HCT116 (cell line): Measurements from ENCODE around the gene LPCAT2. TPM values are rescaled to one million over a fixed set of nuclear protein-coding genes. Genes with fewer than 3 reads are reported as not detected.

Experiments
- ATAC-seq: fragments of 200-7000 bp; cut with Tn5 transposase; 2 replicates; pipeline ENCODE4 v1.9.1; 2020; ENCODE audit warnings: mild to moderate bottlenecking, moderate library complexity
- BruUV-seq: library from RNA; stranded (reverse); fragments of 400-500 nt; replicated peaks from 2 replicates; lab custom pipeline; 2021; lab: Mats Ljungman, UMichigan
- CTCF ChIA-PET: fragments of 300-600 bp; sonication (Branson Sonifier 250); formaldehyde crosslinking; loops from one replicate; lab custom pipeline; 2021; ENCODE audit warnings: antibody characterized with exemption; lab: Charles Lee
- POLR2A ChIA-PET: fragments of 300-600, 350-600 bp; sonication (Branson Sonifier 250); formaldehyde crosslinking; loops from one replicate; lab custom pipeline; 2021; ENCODE audit warnings: antibody characterized with exemption; lab: Charles Lee
- RAD21 ChIA-PET, 2 experiments: fragments of 300-600 bp; sonication (Branson Sonifier 250); formaldehyde crosslinking; loops; one replicate each; lab custom pipeline; 2023; ENCODE audit warnings: low total read pairs in 2 of 2; ENCODE audit not compliant: uncharacterized antibody in 2 of 2, unreplicated experiment in 2 of 2, low non-redundant PET in 1 of 2; lab: Charles Lee
- DNase-seq: peaks from one replicate; pipeline ENCODE4 v3.0.0-alpha.2; 2010; ENCODE audit warnings: low read depth, low spot score
- H2AFZ ChIP-seq: fragments of 200-600 bp; shearing (Covaris generic), sonication (generic); 2 replicates; pipeline ENCODE4 v1.6.1; 2017; ENCODE audit warnings: low read depth, mixed run types, mixed read lengths, antibody characterized with exemption, low read length; ENCODE audit not compliant: poor library complexity, severe bottlenecking
- H3K27ac ChIP-seq: 2 replicates; pipeline ENCODE4 v1.5.1; 2012; ENCODE audit warnings: low read depth, low read length
- H3K27me3 ChIP-seq: fragments of 200-600 bp; sonication (generic); 2 replicates; pipeline ENCODE4 v1.6.1; 2016; ENCODE audit warnings: mixed run types, low read length, mixed read lengths; ENCODE audit not compliant: insufficient read depth
- H3K36me3 ChIP-seq, 2 experiments: fragments of 200-500 bp in 1 of 2; fragments of 200-600 bp in 1 of 2; sonication (Bioruptor generic) in 1 of 2; sonication (generic) in 1 of 2; 2 replicates each; pipeline versions ENCODE4 v1.5.1 to v1.6.1; 2014 to 2016; ENCODE audit warnings: low read length in 2 of 2, inconsistent platforms in 1 of 2, mixed read lengths in 1 of 2, mixed run types in 1 of 2; ENCODE audit not compliant: insufficient read depth in 2 of 2, control insufficient read depth in 1 of 2
- H3K4me1 ChIP-seq, 2 experiments: fragments of 200-600 bp in 1 of 2; sonication (generic) in 1 of 2; 2 replicates each; pipeline versions ENCODE4 v1.5.1 to v1.6.1; 2012 to 2017; ENCODE audit warnings: low read length in 2 of 2, inconsistent platforms in 1 of 2, mild to moderate bottlenecking in 1 of 2, mixed read lengths in 1 of 2, mixed run types in 1 of 2, moderate library complexity in 1 of 2; ENCODE audit not compliant: insufficient read depth in 2 of 2, control insufficient read depth in 1 of 2
- H3K4me2 ChIP-seq: fragments of 200-600 bp; sonication (generic); 2 replicates; pipeline ENCODE4 v1.6.1; 2017; ENCODE audit warnings: mixed run types, low read length, mixed read lengths
- H3K4me3 ChIP-seq, 2 experiments: fragments of 200-600 bp in 1 of 2; sonication (generic) in 1 of 2; replicated peaks in 1 of 2; 2 replicates each; pipeline ENCODE4 v1.5.1; 2011 to 2016; ENCODE audit warnings: low read length in 2 of 2, control low read depth in 1 of 2, low read depth in 1 of 2, mild to moderate bottlenecking in 1 of 2, mixed read lengths in 1 of 2, mixed run types in 1 of 2
- H3K79me2 ChIP-seq: fragments of 200-600 bp; sonication (generic); 2 replicates; pipeline ENCODE4 v1.6.1; 2017; ENCODE audit warnings: mild to moderate bottlenecking, mixed run types, low read length, moderate library complexity, mixed read lengths; ENCODE audit not compliant: insufficient read depth
- H3K9ac ChIP-seq: fragments of 200-600 bp; sonication (generic); 2 replicates; pipeline ENCODE4 v1.6.1; 2016; ENCODE audit warnings: low read length, mixed read lengths
- H3K9me2 ChIP-seq: fragments of 200-600 bp; sonication (generic), shearing (Covaris generic); 2 replicates; pipeline ENCODE4 v1.6.1; 2017; ENCODE audit warnings: mixed run types, mild to moderate bottlenecking, moderate library complexity; ENCODE audit not compliant: insufficient read depth
- H3K9me3 ChIP-seq, 2 experiments: fragments of 200-500 bp in 1 of 2; fragments of 200-600 bp in 1 of 2; sonication (Bioruptor generic) in 1 of 2; sonication (generic) in 1 of 2; 2 replicates each; pipeline ENCODE4 v1.6.1; 2014 to 2017; ENCODE audit warnings: low read length in 2 of 2, mixed read lengths in 2 of 2, inconsistent platforms in 1 of 2, low read depth in 1 of 2, mild to moderate bottlenecking in 1 of 2, mixed run types in 1 of 2, moderate library complexity in 1 of 2; ENCODE audit not compliant: control insufficient read depth in 1 of 2, insufficient read depth in 1 of 2
- H4K20me1 ChIP-seq: fragments of 200-600 bp; sonication (generic), shearing (Covaris generic); 2 replicates; pipeline ENCODE4 v1.6.1; 2017; ENCODE audit warnings: mixed run types, mild to moderate bottlenecking, moderate library complexity; ENCODE audit not compliant: insufficient read depth
- ATF3 ChIP-seq: IDR thresholded peaks from 2 replicates; pipeline ENCODE4 v1.6.1; 2012
- CBX3 ChIP-seq: IDR thresholded peaks from 2 replicates; pipeline ENCODE4 v1.6.1; 2012; ENCODE audit warnings: low read depth
- CTCF ChIP-seq, 3 experiments: fragments of 200-600 bp in 1 of 3; sonication (generic) in 1 of 3; IDR thresholded peaks in 2 of 3; conservative IDR thresholded peaks in 1 of 3; 2 replicates each; pipeline ENCODE4 v1.5.1; 2012 to 2017; ENCODE audit warnings: low read depth in 2 of 3, low read length in 2 of 3, antibody characterized with exemption in 1 of 3, borderline replicate concordance in 1 of 3, control low read depth in 1 of 3, mild to moderate bottlenecking in 1 of 3, mixed read lengths in 1 of 3, mixed run types in 1 of 3, moderate library complexity in 1 of 3; ENCODE audit not compliant: insufficient read depth in 1 of 3
- EZH2 ChIP-seq: fragments of 200-600 bp; sonication (generic); IDR thresholded peaks from 2 replicates; pipeline ENCODE4 v1.6.1; 2017; ENCODE audit warnings: antibody characterized with exemption, mixed run types
- EZH2phosphoT487 ChIP-seq: fragments of 200-600 bp; IDR thresholded peaks from 2 replicates; pipeline ENCODE4 v1.6.1; 2018; ENCODE audit warnings: antibody characterized with exemption, borderline replicate concordance
- FOSL1 ChIP-seq: IDR thresholded peaks from 2 replicates; pipeline ENCODE4 v1.6.1; 2012; ENCODE audit warnings: low read depth
- MAX ChIP-seq: IDR thresholded peaks from 2 replicates; pipeline ENCODE4 v1.6.1; 2012
- POLR2A ChIP-seq: IDR thresholded peaks from 2 replicates; pipeline ENCODE4 v1.7.0; 2011; ENCODE audit warnings: borderline replicate concordance; ENCODE audit not compliant: insufficient read depth, insufficient read length; ENCODE audit errors: extremely low read depth
- POLR2AphosphoS5 ChIP-seq: IDR thresholded peaks from 2 replicates; pipeline ENCODE4 v1.6.1; 2011; ENCODE audit warnings: mild to moderate bottlenecking, low read depth, low read length, moderate library complexity
- RAD21 ChIP-seq: IDR thresholded peaks from 2 replicates; pipeline ENCODE4 v1.6.1; 2012; ENCODE audit warnings: low read depth, mild to moderate bottlenecking
- REST ChIP-seq: IDR thresholded peaks from 2 replicates; pipeline ENCODE4 v1.6.1; 2012; ENCODE audit warnings: low read depth
- SIN3A ChIP-seq: IDR thresholded peaks from 2 replicates; pipeline ENCODE4 v1.6.1; 2012; ENCODE audit warnings: low read depth
- SRF ChIP-seq: IDR thresholded peaks from 2 replicates; pipeline ENCODE4 v1.6.1; 2012; ENCODE audit warnings: low read depth
- TCF7L2 ChIP-seq: IDR thresholded peaks from 2 replicates; pipeline ENCODE4 v1.7.0; 2011; ENCODE audit warnings: borderline replicate concordance, inconsistent platforms; ENCODE audit not compliant: insufficient read depth, insufficient read length; ENCODE audit errors: extremely low read depth
- YY1 ChIP-seq: IDR thresholded peaks from 2 replicates; pipeline ENCODE4 v1.6.1; 2011; ENCODE audit warnings: low read length, low read depth, moderate library complexity, mild to moderate bottlenecking; ENCODE audit not compliant: insufficient replicate concordance; ENCODE audit errors: extremely low read depth
- ZBTB33 ChIP-seq: IDR thresholded peaks from 2 replicates; pipeline ENCODE4 v1.6.1; 2011; ENCODE audit warnings: mild to moderate bottlenecking, low read length, moderate library complexity; ENCODE audit not compliant: insufficient replicate concordance; ENCODE audit errors: extremely low read depth
- ZFX ChIP-seq: fragments of 450-650 bp; IDR thresholded peaks from 2 replicates; pipeline ENCODE4 v1.6.1; 2017
- ZNF274 ChIP-seq: fragments of 200-500 bp; sonication (Bioruptor generic); IDR thresholded peaks from 2 replicates; pipeline ENCODE4 v1.6.1; 2014; ENCODE audit warnings: mild to moderate bottlenecking, low read depth, low read length, inconsistent platforms
- intact Hi-C: fragments of 100-400 bp; cut with micrococcal nuclease; formaldehyde crosslinking; loops from 2 replicates; pipeline ENCODE4 v1.10.0; 2022
- total RNA-seq: library from RNA; stranded (reverse); gene quantifications from one replicate; pipeline ENCODE4 v1.2.1, GENCODE V29; 2021; ENCODE audit not compliant: unreplicated experiment

LPCAT2 gene
- total RNA-seq, 1 experiment from 2014 or later = 13.1 TPM

- Histone ChIP-seq H3K79me2 (no peaks in the 10 kb centered on the region), H3K9me2 (no peaks in the 10 kb centered on the region), H3K4me3 (no peak overlapping the region), H3K36me3 (no peaks in the 10 kb centered on the region; a peak in 1 of 4 replicates), H3K4me1 (peaks cover 0 to 5% of the 10 kb centered on the region in 2 experiments; a peak in 1 of 4 replicates), H2AFZ (no peak overlapping the region), H3K27me3 (no peaks in the 10 kb centered on the region), H4K20me1 (no peaks in the 10 kb centered on the region), H3K27ac (no peak overlapping the region), H3K4me2 (no peak overlapping the region), H3K9ac (no peak overlapping the region), H3K9me3 (no peaks in the 10 kb centered on the region)
- no peak for TF ChIP-seq ZFX
- TF ChIP-seq TCF7L2 = no peak
- no peak for TF ChIP-seq REST
- no peak for TF ChIP-seq CBX3
- no peak for TF ChIP-seq POLR2AphosphoS5
- no peak for TF ChIP-seq ZBTB33
- TF ChIP-seq ZNF274 = no peak
- no peak for TF ChIP-seq POLR2A
- TF ChIP-seq RAD21 = no peak
- no peak for TF ChIP-seq YY1
- no peak for TF ChIP-seq CTCF (IDR thresholded peaks at IDR 0.05 in 2 of 3, conservative IDR thresholded peaks at IDR 0.05 in 1 of 3; ENCODE audit: borderline replicate concordance in 1 of 3, insufficient read depth in 1 of 3, low read depth in 2 of 3, low read length in 2 of 3)
- no peak for TF ChIP-seq EZH2phosphoT487
- no peak for TF ChIP-seq SIN3A
- TF ChIP-seq SRF = no peak
- TF ChIP-seq FOSL1 = no peak
- no peak for TF ChIP-seq ATF3
- no peak for TF ChIP-seq MAX
- no peak for TF ChIP-seq EZH2
- POLR2A ChIA-PET = no interaction called here
- RAD21 ChIA-PET = interaction anchor here in 1 of 2 experiments (0.7 kb wide), 1 partner anchor 74 kb away, joined by 3 read pairs; no protein-coding TSS in a partner anchor
- intact Hi-C loops = no loop called here
- CTCF ChIA-PET = interaction anchor here (2.7 kb wide), 1 partner anchor 74 kb away, joined by 20 read pairs; no protein-coding TSS in a partner anchor
- no TSS peak for BruUV-seq
- ATAC-seq (no peak), DNase-seq (no peak)
Measured at GRCh38 chr16:55539049-55539448, 30.2 kb downstream of the LPCAT2 start.
